Measurements from ENCODE around the gene CLTCL1. TPM values are rescaled to one million over a fixed set of nuclear protein-coding genes. Genes with fewer than 3 reads are reported as not detected.

The CLTCL1 gene
- total and polyA plus RNA-seq, 2 experiments from 2014 or later = 8.5 to 10.2 TPM

- Histone ChIP-seq H2AFZ (no peak overlapping the region), H3K27me3 (replicated peaks; ENCODE audit: insufficient read depth) (peaks cover 48% of the 10 kb centered on the region), H3K79me2 (ENCODE audit: insufficient read depth) (no peaks in the 10 kb centered on the region), H3K9me3 (ENCODE audit: low read depth) (no peaks in the 10 kb centered on the region), H4K20me1 (ENCODE audit: insufficient read depth) (no peaks in the 10 kb centered on the region), H3K4me3 (no peak overlapping the region), H3K9ac (no peak overlapping the region), H3K4me2 (ENCODE audit: unreplicated experiment) (no peak overlapping the region), H3K27ac (no peak overlapping the region), H3K9me2 (ENCODE audit: insufficient read depth) (no peaks in the 10 kb centered on the region), H3F3A (ENCODE audit: insufficient read depth) (no peaks in the 10 kb centered on the region), H3K4me1 (ENCODE audit: insufficient read depth) (no peaks in the 10 kb centered on the region), H3K36me3 (ENCODE audit: low read depth) (no peaks in the 10 kb centered on the region)
- 44 to 47% methylated on average over 10 of the region's 10 CpGs for WGBS, 2 experiments (ENCODE audit: low coverage in 1 of 2, low lambda C conversion rate in 2 of 2, missing lambda C conversion rate in 2 of 2)
- DNase-seq = no peak
- in situ Hi-C loops (cut with MboI) = no loop called here
- TF ChIP-seq EZH2 (IDR thresholded peaks at IDR 0.05; ENCODE audit: insufficient read depth, poor library complexity, severe bottlenecking) (no peak), EZH2phosphoT487 (IDR thresholded peaks at IDR 0.05; ENCODE audit: insufficient read depth, low read depth) (no peak)
Observed at GRCh38 chr22:19151329-19152191, 140.0 kb downstream of the CLTCL1 start.

GRCh38 chr22:19150482-19151328 is 140.8 kb downstream of the CLTCL1 start:
- DNase-seq = no peak
- Histone ChIP-seq H2AFZ (no peak overlapping the region), H3K4me1 (ENCODE audit: insufficient read depth) (no peaks in the 10 kb centered on the region), H3K9ac (no peak overlapping the region), H3K27me3 (replicated peaks; ENCODE audit: insufficient read depth) (peaks cover 48% of the 10 kb centered on the region), H3F3A (ENCODE audit: insufficient read depth) (no peaks in the 10 kb centered on the region), H3K4me2 (ENCODE audit: unreplicated experiment) (no peak overlapping the region), H3K9me3 (ENCODE audit: low read depth) (no peaks in the 10 kb centered on the region), H3K9me2 (ENCODE audit: insufficient read depth) (no peaks in the 10 kb centered on the region), H4K20me1 (ENCODE audit: insufficient read depth) (no peaks in the 10 kb centered on the region), H3K36me3 (ENCODE audit: low read depth) (no peaks in the 10 kb centered on the region), H3K27ac (no peak overlapping the region), H3K4me3 (no peak overlapping the region), H3K79me2 (ENCODE audit: insufficient read depth) (no peaks in the 10 kb centered on the region)
- WGBS, 2 experiments (ENCODE audit: low coverage in 1 of 2, low lambda C conversion rate in 2 of 2, missing lambda C conversion rate in 2 of 2) = 12 to 13% methylated on average over 36 to 47 of the region's 68 CpGs
- peak; percentile 86 for TF ChIP-seq EZH2 (IDR thresholded peaks at IDR 0.05; ENCODE audit: insufficient read depth, poor library complexity, severe bottlenecking)
- TF ChIP-seq EZH2phosphoT487 (IDR thresholded peaks at IDR 0.05; ENCODE audit: insufficient read depth, low read depth) = 0 out of 2 replicates have a peak, but pooled peaks have one; percentile 26
- in situ Hi-C loops (cut with MboI) = no loop called here

DNA sequence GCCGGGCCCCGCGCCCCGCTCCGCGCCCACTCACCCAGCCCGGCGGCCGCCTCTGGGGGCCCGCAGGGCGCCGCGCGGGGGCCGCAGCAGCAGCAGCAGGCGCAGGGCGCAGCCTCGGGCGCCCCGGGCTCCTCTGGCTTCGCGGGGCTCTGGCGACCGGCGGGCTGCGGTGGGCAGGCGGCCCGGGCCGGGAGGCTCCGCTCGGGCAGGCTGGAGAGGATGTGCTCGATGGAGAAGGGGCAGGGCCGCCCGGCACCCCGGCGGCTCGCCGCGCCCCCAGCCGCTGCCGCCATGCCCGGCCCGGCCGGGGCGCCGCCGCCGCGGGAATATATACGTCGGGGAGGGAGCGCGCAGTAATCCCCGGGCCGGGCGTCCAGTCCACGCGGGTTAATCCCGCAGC is 141.5 kb downstream of the CLTCL1 start, which contains the start of gene GSC2:
GSC2 (minus strand) TSS at position 302 of the 400 bp plus-strand sequence; CDS start at position 293, 9 bp downstream.
- H3K4me3 ChIP-seq = no peak within 1 kb of the TSS
- in situ Hi-C loops (cut with MboI) = no loop called here
- no peak for DNase-seq
- no peaks in the 10 kb centered on the region for H3K9me3 ChIP-seq (ENCODE audit: low read depth)
- no peaks in the 10 kb centered on the region for H3K79me2 ChIP-seq (ENCODE audit: insufficient read depth)
- no peaks in the 10 kb centered on the region for H3F3A ChIP-seq (ENCODE audit: insufficient read depth)
- TF ChIP-seq EZH2phosphoT487 (IDR thresholded peaks at IDR 0.05; ENCODE audit: insufficient read depth, low read depth) (no peak), EZH2 (IDR thresholded peaks at IDR 0.05; ENCODE audit: insufficient read depth, poor library complexity, severe bottlenecking) (no peak)
- no peaks in the 10 kb centered on the region for H3K4me1 ChIP-seq (ENCODE audit: insufficient read depth)
- H3K27ac ChIP-seq = no peak within 1 kb of the TSS
- no peaks in the 10 kb centered on the region for H4K20me1 ChIP-seq (ENCODE audit: insufficient read depth)
- peaks cover 48% of the 10 kb centered on the region for H3K27me3 ChIP-seq (replicated peaks; ENCODE audit: insufficient read depth)
- no peak within 1 kb of the TSS for H2AFZ ChIP-seq
- 3% methylated on average over 6 to 28 of the region's 59 CpGs for WGBS, 2 experiments (ENCODE audit: low coverage in 1 of 2, low lambda C conversion rate in 2 of 2, missing lambda C conversion rate in 2 of 2)
- H3K4me2 ChIP-seq (ENCODE audit: unreplicated experiment) = no peak within 1 kb of the TSS
- H3K9me2 ChIP-seq (ENCODE audit: insufficient read depth) = no peaks in the 10 kb centered on the region
- no peak within 1 kb of the TSS for H3K9ac ChIP-seq
- H3K36me3 ChIP-seq (ENCODE audit: low read depth) = no peaks in the 10 kb centered on the region

GRCh38 chr22:19149047-19149883 is 142.3 kb downstream of the CLTCL1 start:
- no peaks in the 10 kb centered on the region for H3K36me3 ChIP-seq (ENCODE audit: low read depth)
- TF ChIP-seq EZH2 (IDR thresholded peaks at IDR 0.05; ENCODE audit: insufficient read depth, poor library complexity, severe bottlenecking) (peak; percentile 82), EZH2phosphoT487 (IDR thresholded peaks at IDR 0.05; ENCODE audit: insufficient read depth, low read depth) (no peak)
- H3K4me3 ChIP-seq = no peak overlapping the region
- H3K4me2 ChIP-seq (ENCODE audit: unreplicated experiment) = no peak overlapping the region
- H3K9me3 ChIP-seq (ENCODE audit: low read depth) = no peaks in the 10 kb centered on the region
- H3K79me2 ChIP-seq (ENCODE audit: insufficient read depth) = peaks cover 2% of the 10 kb centered on the region
- no peaks in the 10 kb centered on the region for H3K9me2 ChIP-seq (ENCODE audit: insufficient read depth)
- H3F3A ChIP-seq (ENCODE audit: insufficient read depth) = no peaks in the 10 kb centered on the region
- peaks cover 48% of the 10 kb centered on the region for H3K27me3 ChIP-seq (replicated peaks; ENCODE audit: insufficient read depth)
- WGBS, 2 experiments (ENCODE audit: low coverage in 1 of 2, low lambda C conversion rate in 2 of 2, missing lambda C conversion rate in 2 of 2) = 5 to 6% methylated on average over 71 to 84 of the region's 92 CpGs
- DNase-seq = peak; percentile 31
- H3K9ac ChIP-seq = no peak overlapping the region
- no peak overlapping the region for H3K27ac ChIP-seq
- in situ Hi-C loops (cut with MboI) = no loop called here
- no peak overlapping the region for H2AFZ ChIP-seq
- no peaks in the 10 kb centered on the region for H4K20me1 ChIP-seq (ENCODE audit: insufficient read depth)
- no peaks in the 10 kb centered on the region for H3K4me1 ChIP-seq (ENCODE audit: insufficient read depth)
